Activated naive CD8-positive, alpha-beta T cell (primary cell): ENCODE measurements around the gene DNAH9.

Experiments
- H3K27ac Mint-ChIP-seq: one replicate; pipeline ENCODE4 v1.8.0; 2021; ENCODE audit warnings: mixed read lengths
- H3K27me3 Mint-ChIP-seq: one replicate; pipeline ENCODE4 v1.8.0; 2021; ENCODE audit warnings: mixed read lengths
- H3K36me3 Mint-ChIP-seq: one replicate; pipeline ENCODE4 v1.8.0; 2021; ENCODE audit warnings: mixed read lengths
- H3K4me1 Mint-ChIP-seq: one replicate; pipeline ENCODE4 v1.8.0; 2021; ENCODE audit warnings: low read depth, mixed read lengths
- H3K4me3 Mint-ChIP-seq: one replicate; pipeline ENCODE4 v1.8.0; 2021; ENCODE audit warnings: mild to moderate bottlenecking, mixed read lengths
- H3K9me3 Mint-ChIP-seq: one replicate; pipeline ENCODE4 v1.8.0; 2021; ENCODE audit warnings: low read depth, mixed read lengths

Gene DNAH9

DNA sequence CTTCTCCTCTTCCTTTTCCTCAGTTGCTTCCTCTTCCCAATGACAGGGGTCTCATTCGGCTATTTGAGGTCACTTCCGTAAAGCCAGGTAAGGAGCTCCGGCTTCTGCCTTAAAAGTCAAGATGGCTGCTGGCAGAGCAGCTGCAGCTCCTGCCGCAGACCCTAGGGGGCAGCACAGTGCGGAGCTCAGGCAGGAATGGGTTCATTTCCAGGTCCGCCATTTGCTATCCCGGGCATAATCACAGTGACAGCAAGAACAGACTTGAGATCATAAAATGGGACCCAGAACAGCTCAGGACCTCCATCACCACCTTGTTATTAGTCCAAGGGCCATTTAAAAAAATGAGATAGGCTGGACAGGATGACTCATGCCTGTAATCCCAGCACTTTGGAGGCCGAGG, 199.5 kb downstream of the DNAH9 start:
- no peaks in the 10 kb centered on the region for H3K4me1 Mint-ChIP-seq

DNA sequence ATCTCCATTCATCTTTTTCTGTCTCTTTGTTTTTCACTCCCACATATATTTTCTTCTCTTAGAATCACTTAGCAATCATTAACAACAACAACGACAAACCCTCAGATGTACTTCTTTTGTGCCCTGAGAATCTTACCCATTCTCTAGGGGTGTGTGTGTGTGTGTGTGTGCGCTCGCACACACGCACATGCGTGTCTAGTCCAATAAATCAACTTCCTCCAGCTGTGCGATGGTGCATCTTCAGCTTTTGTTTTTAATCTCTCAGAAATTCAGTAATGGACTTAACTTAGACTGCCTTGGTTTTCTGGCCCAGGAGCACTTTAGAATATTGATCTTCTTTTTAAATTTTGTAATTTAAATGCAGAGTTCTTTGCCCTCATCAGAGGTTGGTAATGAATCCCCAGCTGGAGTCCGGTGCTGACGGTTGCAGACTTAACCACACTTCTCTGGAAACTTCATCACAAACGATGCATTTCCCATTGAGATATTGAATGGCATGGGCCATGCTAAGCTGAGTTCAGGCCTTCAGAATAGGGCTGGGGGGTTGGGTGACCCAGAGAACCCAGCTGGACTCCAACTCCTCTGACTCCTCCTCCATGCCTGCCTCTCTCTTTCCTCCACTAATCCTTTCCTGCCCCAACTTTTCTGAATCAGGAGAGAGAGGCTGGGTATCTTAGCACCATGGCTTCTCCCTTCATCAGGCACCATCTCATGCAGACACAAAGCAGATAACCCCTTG, 205.1 kb downstream of the DNAH9 start:
- Mint-ChIP-seq H3K4me3 (no peak overlapping the region), H3K4me1 (no peaks in the 10 kb centered on the region), H3K27ac (no peak overlapping the region), H3K36me3 (no peaks in the 10 kb centered on the region), H3K27me3 (peaks cover 2% of the 10 kb centered on the region), H3K9me3 (no peaks in the 10 kb centered on the region)

More for the DNA sequence above, 199.5 kb downstream of the DNAH9 start:
- Mint-ChIP-seq H3K27me3 (no peaks in the 10 kb centered on the region), H3K36me3 (no peaks in the 10 kb centered on the region), H3K9me3 (no peaks in the 10 kb centered on the region), H3K27ac (no peak overlapping the region), H3K4me3 (no peak overlapping the region)

DNA sequence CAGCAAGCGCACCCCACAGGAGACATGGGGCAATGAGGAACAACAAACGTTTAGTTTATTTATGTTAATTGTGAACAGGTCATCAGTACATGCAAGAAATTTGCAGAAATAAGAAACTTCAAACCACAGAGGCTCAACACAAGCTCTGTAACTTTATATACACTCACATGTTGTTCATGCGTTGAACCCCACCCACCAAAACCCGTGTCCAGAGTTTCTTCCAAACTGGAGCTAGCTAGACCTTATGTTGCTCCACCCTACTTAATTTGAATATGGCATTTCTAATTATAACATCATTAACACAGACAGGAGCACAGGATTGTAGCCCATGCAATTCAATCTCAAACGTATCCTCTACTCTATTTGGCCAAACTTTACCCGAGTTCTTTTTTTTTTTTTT, 206.9 kb downstream of the DNAH9 start:
- Mint-ChIP-seq H3K27ac (no peak overlapping the region), H3K36me3 (no peaks in the 10 kb centered on the region), H3K9me3 (no peaks in the 10 kb centered on the region), H3K27me3 (peaks cover 2% of the 10 kb centered on the region), H3K4me1 (no peaks in the 10 kb centered on the region), H3K4me3 (no peak overlapping the region)

DNA sequence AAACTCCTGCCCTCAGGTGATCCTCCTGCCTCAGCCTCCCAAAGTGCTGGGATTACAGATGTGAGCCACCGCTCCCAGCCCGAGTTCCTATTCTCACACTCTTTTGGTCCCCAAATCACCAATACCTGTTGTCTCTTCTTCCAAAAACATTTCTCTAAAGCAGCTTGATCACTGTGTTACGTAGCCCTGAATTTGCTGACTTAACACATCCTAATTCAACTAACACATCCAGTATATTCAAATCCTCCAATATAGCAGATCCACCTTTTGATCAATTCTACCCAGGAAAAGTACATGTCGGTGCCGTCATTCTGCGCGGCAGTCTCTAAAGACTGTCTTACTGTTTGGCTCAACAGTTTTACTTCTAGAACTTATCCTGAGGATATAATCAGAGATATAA, 207.7 kb downstream of the DNAH9 start:
- Mint-ChIP-seq H3K4me3 (no peak overlapping the region), H3K4me1 (no peaks in the 10 kb centered on the region), H3K27me3 (peaks cover 2% of the 10 kb centered on the region), H3K36me3 (no peaks in the 10 kb centered on the region), H3K9me3 (no peaks in the 10 kb centered on the region), H3K27ac (no peak overlapping the region)

DNA sequence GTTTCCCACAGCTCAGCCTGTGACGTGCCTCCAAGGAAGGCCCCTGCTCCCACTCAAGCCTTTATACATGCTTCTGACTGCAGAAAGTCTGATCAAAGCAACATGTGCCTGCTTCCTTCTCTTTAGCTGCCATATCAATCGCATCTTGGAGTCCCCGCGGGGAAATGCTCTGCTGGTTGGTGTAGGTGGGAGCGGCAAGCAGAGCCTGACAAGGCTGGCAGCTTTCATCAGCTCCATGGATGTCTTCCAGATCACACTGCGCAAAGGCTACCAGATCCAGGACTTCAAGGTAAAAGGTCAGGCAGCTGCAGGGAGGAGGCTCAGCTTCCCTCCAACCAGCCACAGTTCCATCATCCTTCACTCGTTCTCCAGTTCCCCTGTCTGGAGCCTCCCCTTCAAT, 209.3 kb downstream of the DNAH9 start:
- Mint-ChIP-seq H3K4me1 (no peaks in the 10 kb centered on the region), H3K9me3 (no peaks in the 10 kb centered on the region), H3K27me3 (peaks cover 2% of the 10 kb centered on the region), H3K36me3 (no peaks in the 10 kb centered on the region), H3K4me3 (no peak overlapping the region), H3K27ac (no peak overlapping the region)

DNA sequence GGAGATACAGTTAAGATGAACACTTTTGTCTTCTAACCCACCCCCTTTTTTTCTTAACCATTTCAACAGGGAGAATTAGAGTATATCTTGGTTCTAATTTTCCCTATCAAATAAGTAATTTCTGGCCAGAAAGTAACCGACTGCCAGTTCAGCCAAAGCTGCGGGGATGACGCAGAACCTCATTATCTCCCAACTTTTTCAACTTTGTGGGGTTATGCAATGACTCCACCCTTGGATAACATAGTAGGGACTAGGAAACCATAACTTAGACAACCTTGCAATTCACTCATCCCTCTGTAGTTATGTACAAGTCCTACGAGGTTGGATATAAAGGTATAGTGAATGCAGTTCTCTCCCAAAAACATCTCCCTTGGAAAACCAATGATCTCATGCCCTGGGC, 215.0 kb downstream of the DNAH9 start:
- Mint-ChIP-seq H3K4me3 (no peak overlapping the region), H3K36me3 (no peaks in the 10 kb centered on the region), H3K27me3 (peaks cover 4% of the 10 kb centered on the region), H3K27ac (no peak overlapping the region), H3K9me3 (no peaks in the 10 kb centered on the region), H3K4me1 (no peaks in the 10 kb centered on the region)

DNA sequence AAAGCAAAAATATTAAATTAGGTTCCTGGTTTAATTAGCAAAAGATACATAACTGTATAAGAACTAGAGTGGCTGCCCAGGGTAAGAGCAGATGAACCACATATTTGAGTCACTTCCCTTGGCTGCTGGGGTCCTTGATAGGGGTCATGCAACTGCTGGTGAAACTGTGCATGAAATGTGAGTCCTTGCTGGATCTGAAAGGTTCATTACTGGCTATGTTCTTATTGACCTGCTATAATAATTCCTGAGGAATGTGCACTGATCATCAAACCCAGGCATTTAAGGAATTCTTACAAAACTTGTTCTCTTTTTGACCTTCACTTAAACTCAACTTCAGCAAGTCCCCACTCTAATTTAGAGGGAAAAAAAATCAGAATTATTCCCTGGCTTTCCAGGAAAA, 215.6 kb downstream of the DNAH9 start:
- Mint-ChIP-seq H3K27me3 (peaks cover 4% of the 10 kb centered on the region), H3K36me3 (no peaks in the 10 kb centered on the region), H3K9me3 (no peaks in the 10 kb centered on the region), H3K27ac (no peak overlapping the region), H3K4me1 (no peaks in the 10 kb centered on the region), H3K4me3 (no peak overlapping the region)

DNA sequence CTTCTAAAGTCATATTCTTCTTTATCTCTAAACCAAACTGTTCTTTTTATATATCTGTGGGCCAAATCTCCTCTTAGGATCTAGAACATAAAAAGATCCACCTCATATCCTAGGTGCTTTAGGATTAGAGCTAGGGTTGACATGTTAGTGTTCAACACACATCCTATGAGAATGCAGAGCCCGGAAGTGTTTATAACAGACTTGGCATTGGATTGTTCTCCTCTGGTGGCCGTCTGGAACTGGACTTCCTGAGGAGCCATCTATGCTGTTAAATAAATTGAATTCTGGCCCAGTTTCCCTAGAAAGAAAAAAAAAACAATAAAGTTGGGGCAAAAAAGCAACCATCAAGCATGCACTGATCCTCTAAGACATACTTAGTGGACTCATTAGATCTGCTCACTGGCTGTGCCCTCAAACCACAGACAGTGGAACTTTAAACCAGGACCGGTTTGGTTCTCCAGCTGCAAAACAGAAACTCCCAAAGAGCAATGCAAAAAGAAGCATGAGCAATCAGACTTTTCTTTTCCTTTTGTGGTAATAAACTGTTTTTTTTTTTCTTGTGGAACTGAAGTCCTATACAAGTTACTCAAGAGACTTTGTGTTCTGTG, 216.5 kb downstream of the DNAH9 start:
- Mint-ChIP-seq H3K4me1 (no peaks in the 10 kb centered on the region), H3K4me3 (no peak overlapping the region), H3K27ac (no peak overlapping the region), H3K27me3 (peaks cover 4% of the 10 kb centered on the region), H3K36me3 (no peaks in the 10 kb centered on the region), H3K9me3 (no peaks in the 10 kb centered on the region)

DNA sequence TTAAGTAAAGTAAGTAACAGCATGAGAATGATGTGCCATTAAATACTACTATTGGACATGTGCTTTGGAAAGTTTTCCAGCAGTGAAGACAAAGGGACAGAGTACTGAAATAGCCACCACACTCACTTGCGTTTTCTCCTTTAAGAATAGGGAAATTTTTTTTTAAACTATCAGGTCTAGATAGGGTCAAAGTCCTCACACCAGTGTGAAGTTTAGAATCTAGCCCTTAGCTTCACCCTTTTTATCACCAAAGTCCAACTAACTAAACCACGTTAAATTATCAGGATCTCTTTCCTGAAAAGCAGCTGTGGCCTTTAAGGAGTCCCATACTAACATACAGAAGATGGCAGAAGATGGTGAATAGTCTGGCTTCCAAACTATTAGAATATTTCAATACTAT, 218.1 kb downstream of the DNAH9 start:
- H3K9me3 Mint-ChIP-seq = no peaks in the 10 kb centered on the region
- no peaks in the 10 kb centered on the region for H3K36me3 Mint-ChIP-seq
- H3K27ac Mint-ChIP-seq = no peak overlapping the region
- peaks cover 4% of the 10 kb centered on the region for H3K27me3 Mint-ChIP-seq
- no peak overlapping the region for H3K4me3 Mint-ChIP-seq
- H3K4me1 Mint-ChIP-seq = no peaks in the 10 kb centered on the region

DNA sequence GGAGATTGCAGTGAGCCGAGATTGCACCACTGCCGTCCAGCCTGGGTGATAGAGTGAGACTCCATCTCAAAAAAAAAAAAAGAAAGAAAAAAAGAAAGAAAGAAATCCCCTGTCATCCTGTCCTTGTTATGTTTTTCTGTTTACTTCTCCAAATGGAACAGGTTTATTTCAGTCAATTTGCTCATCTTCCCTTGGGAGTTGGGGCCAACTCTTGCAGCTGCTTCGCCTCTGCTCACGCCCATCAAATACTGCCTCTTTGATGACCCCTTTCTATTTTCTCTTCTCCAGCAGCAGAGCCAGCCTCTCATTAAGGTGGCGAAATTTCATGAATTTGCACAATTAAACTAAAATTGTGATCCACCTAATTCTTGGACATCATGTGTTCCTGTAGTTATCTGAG, 225.6 kb downstream of the DNAH9 start:
- no peak overlapping the region for H3K27ac Mint-ChIP-seq
- peaks cover 1% of the 10 kb centered on the region for H3K27me3 Mint-ChIP-seq
- H3K36me3 Mint-ChIP-seq = no peaks in the 10 kb centered on the region
- H3K4me1 Mint-ChIP-seq = no peaks in the 10 kb centered on the region
- no peak overlapping the region for H3K4me3 Mint-ChIP-seq
- no peaks in the 10 kb centered on the region for H3K9me3 Mint-ChIP-seq

DNA sequence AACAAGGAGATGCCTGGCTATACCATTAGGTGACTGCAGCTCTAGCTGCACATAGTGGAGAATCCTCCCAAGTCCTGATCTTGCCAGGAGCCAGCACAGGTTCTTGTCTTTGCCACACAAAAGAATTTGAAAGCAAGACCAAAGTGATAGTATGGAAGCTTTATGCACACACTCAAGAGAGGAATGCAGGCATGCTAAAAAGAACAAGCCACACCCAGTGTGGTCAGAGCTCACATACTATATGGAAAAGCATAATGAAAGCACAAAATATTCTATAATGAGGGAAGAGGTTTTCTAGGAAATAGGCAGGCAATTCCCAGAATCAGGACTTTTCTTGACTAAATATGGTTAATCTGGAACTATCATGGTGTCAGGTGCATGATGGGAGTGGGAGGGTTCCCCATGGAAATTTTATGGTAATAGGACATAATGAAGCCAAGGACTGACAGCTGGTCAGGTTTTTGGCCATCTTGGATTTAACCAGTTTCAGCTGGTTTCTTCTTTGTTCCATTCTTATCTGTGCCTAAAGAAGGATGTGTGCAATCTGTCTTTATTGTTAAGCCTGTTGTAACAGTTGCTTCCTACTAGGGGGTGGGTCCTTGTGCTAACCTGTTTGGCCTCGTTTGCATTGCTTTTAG, 227.4 kb downstream of the DNAH9 start:
- Mint-ChIP-seq H3K27me3 (peaks cover 1% of the 10 kb centered on the region), H3K4me1 (no peaks in the 10 kb centered on the region), H3K27ac (no peak overlapping the region), H3K9me3 (peaks cover 2% of the 10 kb centered on the region), H3K4me3 (no peak overlapping the region), H3K36me3 (no peaks in the 10 kb centered on the region)

DNA sequence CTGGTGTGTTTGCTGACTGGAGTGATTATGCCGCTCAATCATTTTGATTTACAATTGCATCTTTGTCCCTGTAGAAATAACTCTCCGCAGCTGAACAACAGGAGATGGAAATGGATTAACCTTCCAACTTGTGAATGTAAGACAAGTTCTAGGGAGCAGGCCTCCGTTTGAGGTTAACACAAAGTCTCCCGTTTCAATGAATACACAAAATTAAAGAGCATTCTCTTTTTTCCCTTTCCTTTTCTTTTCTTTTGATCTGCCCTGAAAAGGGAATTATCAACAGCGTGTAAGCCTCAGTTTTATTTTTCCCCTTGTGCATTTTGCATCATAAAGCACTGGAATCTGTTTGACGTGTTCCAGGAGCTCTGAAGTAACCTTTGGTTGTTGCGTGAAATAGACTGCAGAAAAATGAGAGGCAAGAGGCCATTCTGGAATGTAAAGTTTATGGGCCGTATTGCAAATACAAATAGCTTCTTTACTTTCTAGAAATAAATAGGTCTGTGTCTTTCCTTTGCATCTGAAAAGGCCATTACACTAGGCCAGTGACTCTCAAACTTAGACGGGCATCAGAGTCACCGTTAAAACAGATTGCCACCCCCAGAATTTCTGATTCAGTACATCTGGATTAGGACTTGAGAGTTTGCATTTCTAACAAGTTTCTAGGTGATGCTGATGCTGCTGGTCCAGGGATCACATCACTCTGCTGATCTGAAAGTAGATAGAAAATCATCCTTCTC, 234.3 kb downstream of the DNAH9 start:
- Mint-ChIP-seq H3K27me3 (peaks cover 3% of the 10 kb centered on the region), H3K27ac (no peak overlapping the region), H3K36me3 (no peaks in the 10 kb centered on the region), H3K4me1 (no peaks in the 10 kb centered on the region), H3K9me3 (peaks cover 7% of the 10 kb centered on the region), H3K4me3 (no peak overlapping the region)

DNA sequence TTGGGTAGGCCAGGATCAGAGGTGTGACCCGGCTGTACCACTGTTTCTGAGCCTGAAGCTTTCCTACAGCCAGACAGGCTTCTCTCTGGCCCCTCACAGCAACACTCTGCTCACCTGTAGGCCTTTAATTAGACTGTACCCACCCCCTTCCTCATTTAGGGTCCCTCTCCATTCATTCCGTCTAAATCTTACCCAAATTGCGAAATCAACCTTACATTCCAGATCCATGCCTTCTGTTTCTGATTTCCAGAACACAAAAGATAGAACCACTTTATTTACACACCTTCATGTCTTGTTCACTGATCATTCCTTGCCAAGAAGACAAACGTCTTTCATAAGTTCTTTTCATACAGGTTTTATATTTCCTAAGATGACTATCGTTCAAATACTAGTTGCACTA, 238.2 kb downstream of the DNAH9 start:
- Mint-ChIP-seq H3K27ac (no peak overlapping the region), H3K4me1 (no peaks in the 10 kb centered on the region), H3K27me3 (peaks cover 5% of the 10 kb centered on the region), H3K9me3 (peaks cover 3% of the 10 kb centered on the region), H3K36me3 (no peaks in the 10 kb centered on the region), H3K4me3 (no peak overlapping the region)

DNA sequence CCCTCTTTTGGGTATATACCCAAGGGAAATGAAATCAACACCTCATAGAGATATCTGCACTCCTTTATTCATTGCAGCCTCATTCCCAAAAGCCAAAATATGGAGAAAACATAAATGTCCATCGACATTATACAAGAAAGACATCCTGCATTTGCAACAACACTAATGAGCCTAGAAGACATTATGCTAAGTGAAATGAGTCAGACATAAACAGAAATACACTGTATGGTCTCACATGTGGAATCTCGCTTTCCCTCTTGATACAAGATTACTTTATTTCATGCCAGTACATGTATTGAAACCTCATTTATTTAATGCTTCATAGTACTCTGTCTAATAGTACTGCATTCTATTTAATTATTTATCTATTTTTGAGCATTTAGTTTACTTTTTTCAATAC, 241.8 kb downstream of the DNAH9 start:
- no peaks in the 10 kb centered on the region for H3K4me1 Mint-ChIP-seq
- no peak overlapping the region for H3K27ac Mint-ChIP-seq
- H3K4me3 Mint-ChIP-seq = no peak overlapping the region
- H3K27me3 Mint-ChIP-seq = peaks cover 9% of the 10 kb centered on the region
- H3K9me3 Mint-ChIP-seq = peaks cover 3% of the 10 kb centered on the region
- no peaks in the 10 kb centered on the region for H3K36me3 Mint-ChIP-seq

DNA sequence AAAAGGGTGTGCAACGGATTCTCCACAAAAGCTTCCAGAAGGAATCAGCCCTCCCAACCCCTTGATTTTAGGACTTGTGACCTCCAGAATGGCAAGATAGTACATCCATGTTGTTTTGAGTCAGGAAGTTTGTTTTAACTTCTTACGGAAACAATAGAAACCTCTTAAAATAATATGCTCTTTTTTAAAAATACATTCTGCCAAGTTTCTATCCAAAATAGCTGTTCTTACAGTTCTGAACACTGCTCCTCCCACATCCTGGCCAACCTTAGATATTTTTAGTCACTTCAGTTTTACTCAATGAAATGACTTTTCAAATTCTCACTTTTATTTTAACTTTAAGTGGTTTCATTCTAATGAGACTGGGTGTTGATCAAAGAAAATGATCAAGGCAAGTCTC, 242.6 kb downstream of the DNAH9 start:
- peaks cover 9% of the 10 kb centered on the region for H3K27me3 Mint-ChIP-seq

More for the DNA sequence above, 242.6 kb downstream of the DNAH9 start:
- H3K4me3 Mint-ChIP-seq = no peak overlapping the region
- H3K36me3 Mint-ChIP-seq = no peaks in the 10 kb centered on the region
- peaks cover 3% of the 10 kb centered on the region for H3K9me3 Mint-ChIP-seq
- H3K27ac Mint-ChIP-seq = no peak overlapping the region
- no peaks in the 10 kb centered on the region for H3K4me1 Mint-ChIP-seq
